Liver (tissue), 9 donors: ENCODE results near the gene DCAF16. TPM values are rescaled to one million over a fixed set of nuclear protein-coding genes. Genes with fewer than 3 reads are reported as not detected.

Experiments
- DNase-seq: peaks from one replicate; pipeline ENCODE4 v3.0.0-alpha.2; 2017; ENCODE audit warnings: low spot score
- H3K27ac ChIP-seq, 2 donors: one replicate each; pipeline ENCODE4 v1.7.0; 2013; ENCODE audit warnings: inconsistent platforms in 2 of 2, low read length in 2 of 2, control low read depth in 1 of 2, low read depth in 1 of 2, mild to moderate bottlenecking in 1 of 2
- H3K27me3 ChIP-seq, 4 donors: one replicate each; pipeline versions ENCODE4 v1.6.1 to v1.7.0; 2013; ENCODE audit warnings: low read length in 3 of 4, inconsistent platforms in 1 of 4, mild to moderate bottlenecking in 1 of 4, moderate library complexity in 1 of 4; ENCODE audit not compliant: control insufficient read depth in 4 of 4, insufficient read depth in 4 of 4
- H3K36me3 ChIP-seq, 4 donors: one replicate each; pipeline versions ENCODE4 v1.6.1 to v1.7.0; 2013; ENCODE audit warnings: low read length in 3 of 4, mild to moderate bottlenecking in 3 of 4, low read depth in 1 of 4, moderate library complexity in 1 of 4; ENCODE audit not compliant: control insufficient read depth in 4 of 4, insufficient read depth in 3 of 4
- H3K4me1 ChIP-seq, 4 donors: one replicate each; pipeline versions ENCODE4 v1.6.1 to v1.7.0; 2013; ENCODE audit warnings: low read length in 3 of 4, mild to moderate bottlenecking in 3 of 4, moderate library complexity in 1 of 4; ENCODE audit not compliant: control insufficient read depth in 4 of 4, insufficient read depth in 4 of 4
- H3K4me3 ChIP-seq, 3 donors: one replicate each; pipeline versions ENCODE4 v1.6.1 to v1.7.0; 2013; ENCODE audit warnings: low read length in 3 of 3, control low read depth in 1 of 3, low read depth in 1 of 3, mild to moderate bottlenecking in 1 of 3
- H3K9ac ChIP-seq, 2 donors: one replicate each; pipeline ENCODE4 v1.7.0; 2013; ENCODE audit warnings: low read length in 2 of 2, mild to moderate bottlenecking in 2 of 2, moderate library complexity in 2 of 2, control low read depth in 1 of 2, low read depth in 1 of 2
- H3K9me3 ChIP-seq, 4 donors: one replicate each; pipeline versions ENCODE4 v1.6.1 to v1.7.0; 2013; ENCODE audit warnings: low read length in 3 of 4; ENCODE audit not compliant: control insufficient read depth in 4 of 4
- ATF3 ChIP-seq: IDR thresholded peaks from 2 replicates; pipeline ENCODE4 v1.6.1; 2016; ENCODE audit warnings: antibody characterized with exemption
- CTCF ChIP-seq: fragments of 150-350 bp; IDR thresholded peaks from 2 replicates; pipeline ENCODE4 v1.5.1; 2017; ENCODE audit warnings: improper control_type of control experiment, low read depth, low read length; ENCODE audit not compliant: missing input control
- EGR1 ChIP-seq, 2 donors: IDR thresholded peaks; 2 replicates each; pipeline ENCODE4 v1.6.1; 2016 to 2018; ENCODE audit warnings: antibody characterized with exemption in 2 of 2, low read depth in 2 of 2
- FOXA1 ChIP-seq: IDR thresholded peaks from 2 replicates; pipeline ENCODE4 v1.6.1; 2016; ENCODE audit warnings: antibody characterized with exemption
- FOXA2 ChIP-seq: IDR thresholded peaks from 2 replicates; pipeline ENCODE4 v1.6.1; 2016; ENCODE audit warnings: antibody characterized with exemption
- GABPA ChIP-seq, 2 donors: IDR thresholded peaks in 1 of 2; conservative IDR thresholded peaks in 1 of 2; 2 replicates each; pipeline ENCODE4 v1.6.1; 2016; ENCODE audit warnings: antibody characterized with exemption in 2 of 2, mild to moderate bottlenecking in 1 of 2, moderate library complexity in 1 of 2
- HNF4A ChIP-seq, 2 donors: conservative IDR thresholded peaks; 2 replicates each; pipeline ENCODE4 v1.6.1; 2016; ENCODE audit warnings: antibody characterized with exemption in 2 of 2, mild to moderate bottlenecking in 2 of 2
- HNF4G ChIP-seq: IDR thresholded peaks from 2 replicates; pipeline ENCODE4 v1.6.1; 2016; ENCODE audit warnings: antibody characterized with exemption
- JUND ChIP-seq, 2 donors: IDR thresholded peaks; 2 replicates each; pipeline ENCODE4 v1.6.1; 2016; ENCODE audit warnings: antibody characterized with exemption in 2 of 2
- MAX ChIP-seq: IDR thresholded peaks from 2 replicates; pipeline ENCODE4 v1.6.1; 2016; ENCODE audit warnings: antibody characterized with exemption
- NR2F2 ChIP-seq: IDR thresholded peaks from 2 replicates; pipeline ENCODE4 v1.6.1; 2016; ENCODE audit warnings: antibody characterized with exemption
- RAD21 ChIP-seq, 2 donors: IDR thresholded peaks; 2 replicates each; pipeline ENCODE4 v1.6.1; 2016; ENCODE audit warnings: antibody characterized with exemption in 2 of 2, mild to moderate bottlenecking in 2 of 2
- REST ChIP-seq: IDR thresholded peaks from 2 replicates; pipeline ENCODE4 v1.6.1; 2016; ENCODE audit warnings: antibody characterized with exemption, mild to moderate bottlenecking
- RXRA ChIP-seq, 2 donors: IDR thresholded peaks; 2 replicates each; pipeline ENCODE4 v1.6.1; 2017 to 2018; ENCODE audit warnings: antibody characterized with exemption in 2 of 2, mild to moderate bottlenecking in 1 of 2
- SP1 ChIP-seq: IDR thresholded peaks from 2 replicates; pipeline ENCODE4 v1.6.1; 2018; ENCODE audit warnings: antibody characterized with exemption, mild to moderate bottlenecking
- TAF1 ChIP-seq: conservative IDR thresholded peaks from 2 replicates; pipeline ENCODE4 v1.6.1; 2016; ENCODE audit warnings: antibody characterized with exemption, mild to moderate bottlenecking
- YY1 ChIP-seq: IDR thresholded peaks from 2 replicates; pipeline ENCODE4 v1.6.1; 2016; ENCODE audit warnings: antibody characterized with exemption, mild to moderate bottlenecking
- ZBTB33 ChIP-seq: IDR thresholded peaks from 2 replicates; pipeline ENCODE4 v1.6.1; 2016; ENCODE audit warnings: antibody characterized with exemption
- WGBS: extraction: QIAGEN DNeasy Blood & Tissue Kit; methylation state at CpG from one replicate; pipeline ENCODE4 v1.1.7; 2013; 5-methylcytosine and 5-hydroxymethylcytosine counted together
- polyA plus RNA-seq, 2 donors: library from polyadenylated mRNA; stranded (reverse) in 1 of 2; unstranded in 1 of 2; fragments of 200-250 nt in 1 of 2; fragments of >200 nt in 1 of 2; fragmentation: Nextera tagmentation in 1 of 2; extraction: Ambion mirVana in 1 of 2; gene quantifications; one replicate each; pipeline versions ENCODE4 v1.2.1 to v1.2.3, GENCODE V29; 2013 to 2015
- total RNA-seq, 2 donors: library from RNA; depleted of rRNA; stranded (reverse); fragments of >200 nt; gene quantifications; one replicate each; pipeline ENCODE4 v1.2.3, GENCODE V29; 2014
- donor health status: healthy.
- donor health status: healthy.
- donor health status: healthy.
- donor health status: healthy.
- donor health status: healthy.

DCAF16 gene
- total and polyA plus RNA-seq, 4 donors = 1.6 to 13.4 (median 5.0) TPM

GRCh38 chr4:17787315-17787714 lies 23.2 kb downstream of the DCAF16 start (continued):
- TF ChIP-seq FOXA1 = no peak
- TF ChIP-seq HNF4A (conservative IDR thresholded peaks at IDR 0.05) = no peak
- no peak for TF ChIP-seq RAD21 (IDR thresholded peaks at IDR 0.05)
- TF ChIP-seq NR2F2 = no peak
- no peak for TF ChIP-seq RXRA (IDR thresholded peaks at IDR 0.05)
- TF ChIP-seq YY1 = no peak
- TF ChIP-seq TAF1 = no peak

GRCh38 chr4:17786567-17786966 lies 24.0 kb downstream of the DCAF16 start:
- Histone ChIP-seq H3K36me3 (no peaks in the 10 kb centered on the region), H3K9ac (no peak overlapping the region), H3K4me1 (peaks cover 2 to 7% (median 5%) of the 10 kb centered on the region in 4 donors), H3K27ac (no peak overlapping the region), H3K27me3 (peaks cover 0 to 7% (median 2%) of the 10 kb centered on the region in 4 donors), H3K9me3 (no peaks in the 10 kb centered on the region), H3K4me3 (no peak overlapping the region)
- TF ChIP-seq FOXA1 = no peak
- TF ChIP-seq ZBTB33 = no peak
- no peak for TF ChIP-seq SP1
- TF ChIP-seq HNF4A (conservative IDR thresholded peaks at IDR 0.05) = no peak
- no peak for TF ChIP-seq FOXA2
- TF ChIP-seq JUND (IDR thresholded peaks at IDR 0.05) = no peak
- TF ChIP-seq REST = no peak
- TF ChIP-seq HNF4G = no peak
- no peak for TF ChIP-seq GABPA (IDR thresholded peaks at IDR 0.05 in 1 of 2, conservative IDR thresholded peaks at IDR 0.05 in 1 of 2)
- TF ChIP-seq YY1 = no peak
- TF ChIP-seq MAX = no peak
- TF ChIP-seq TAF1 = no peak
- no peak for TF ChIP-seq NR2F2
- TF ChIP-seq EGR1 (IDR thresholded peaks at IDR 0.05; ENCODE audit: low read depth in 2 of 2) = no peak
- no peak for TF ChIP-seq RAD21 (IDR thresholded peaks at IDR 0.05)
- no peak for TF ChIP-seq RXRA (IDR thresholded peaks at IDR 0.05)
- no peak for TF ChIP-seq CTCF
- no peak for TF ChIP-seq ATF3
- 78% methylated on average over 5 of the region's 5 CpGs for WGBS
- DNase-seq = no peak
